NCI-H748 (cell line): ENCODE measurements around the gene RNF213.

Experiments used
- DNase-seq: peaks from one replicate; lab custom pipeline; 2025; ENCODE audit not compliant: unreplicated experiment; lab: John Stamatoyannopoulos, UW

The RNF213 gene

DNA sequence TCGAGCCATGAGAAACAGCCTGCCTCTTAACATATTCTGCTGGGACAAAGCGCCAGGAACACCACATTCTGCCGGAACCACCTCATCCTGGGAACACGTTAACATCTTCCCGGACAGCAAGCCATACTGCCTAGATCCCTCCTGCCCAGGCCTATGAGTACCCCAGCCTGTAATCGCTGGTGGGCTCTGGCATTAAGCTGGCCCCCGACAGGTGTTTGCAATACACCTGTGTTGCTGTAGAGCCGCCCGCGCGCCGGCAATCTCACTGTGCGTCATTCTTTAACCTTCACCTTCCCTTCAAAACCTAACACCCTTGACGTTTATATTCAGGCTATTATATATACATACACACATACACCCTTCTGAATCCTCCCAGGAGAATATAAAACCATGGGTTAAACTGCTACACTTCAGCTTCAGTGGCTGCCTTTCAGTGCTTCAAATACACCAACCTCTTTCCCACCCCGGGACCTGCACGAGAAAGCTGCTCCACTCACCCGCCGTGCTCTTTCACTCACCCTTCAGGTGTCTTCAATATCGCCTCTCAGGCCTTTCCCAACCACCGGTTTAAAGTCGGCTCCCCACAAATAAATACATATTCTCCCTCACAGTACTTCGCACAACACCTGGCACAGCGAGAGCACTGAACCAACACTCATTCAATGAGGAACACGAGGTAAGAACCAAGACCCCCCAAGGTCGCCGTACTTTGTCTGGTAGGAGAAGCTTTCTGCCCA is 153.3 kb downstream of the RNF213 start:
- DNase-seq = no peak

DNA sequence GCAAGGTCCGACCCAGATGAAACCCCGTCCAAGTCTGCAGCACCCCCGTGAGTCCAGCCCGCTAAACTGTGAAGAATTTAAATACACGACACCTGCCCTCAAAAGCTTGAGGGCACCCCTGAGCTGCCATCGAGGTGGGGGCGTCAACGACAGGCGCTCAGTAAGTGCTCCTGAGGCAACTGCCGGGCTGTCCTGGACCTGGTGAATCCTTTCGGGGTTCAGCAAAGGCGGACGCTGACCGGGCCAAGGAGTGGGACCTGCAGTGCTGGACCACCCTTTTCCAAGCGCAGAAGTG is 153.8 kb downstream of the RNF213 start:
- DNase-seq = no peak

DNA sequence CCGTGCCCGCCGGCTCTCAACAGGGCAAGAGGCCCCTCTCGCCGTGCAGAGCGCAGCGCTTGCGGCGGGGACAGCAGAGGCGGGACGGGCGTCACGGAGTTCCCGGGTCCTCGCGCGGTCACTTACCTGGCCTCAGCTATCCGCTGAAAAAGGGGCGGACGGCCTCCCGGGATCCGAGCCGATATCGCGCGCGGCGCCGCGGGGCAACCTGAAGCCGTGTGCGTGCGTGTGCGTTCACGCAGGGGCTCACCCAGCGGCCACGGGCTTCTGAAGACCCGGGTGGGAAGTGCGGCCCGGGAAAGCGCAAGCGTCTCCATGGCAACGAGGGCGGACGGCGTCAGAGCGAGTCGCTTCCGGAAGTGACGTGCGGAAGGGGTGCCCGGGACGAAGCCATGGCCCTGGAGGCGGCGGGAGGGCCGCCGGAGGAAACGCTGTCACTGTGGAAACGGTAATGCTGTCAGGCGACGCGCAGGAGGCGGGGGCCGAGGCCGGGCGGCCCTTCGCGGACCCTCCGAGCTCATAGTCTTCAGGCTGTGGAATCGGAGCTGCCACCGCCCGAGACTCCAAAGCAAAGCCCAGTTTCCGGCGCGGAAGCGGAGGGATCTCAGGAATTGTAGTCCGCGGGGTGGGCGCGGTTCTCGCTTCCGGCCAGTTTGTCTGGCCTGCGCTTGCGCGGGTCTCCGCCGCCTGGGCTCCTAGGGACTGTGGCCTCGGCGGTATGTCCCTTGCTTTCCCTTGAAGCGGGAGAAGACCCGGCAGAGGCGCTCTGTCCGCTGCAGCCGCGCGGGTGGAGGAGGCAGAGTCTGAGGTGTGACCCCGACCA is 154.4 kb downstream of the RNF213 start, which contains the start of gene ENDOV:
TSS of gene ENDOV (plus strand) at position 365 of the 823 bp plus-strand sequence. CDS start at position 393, 28 bp downstream.
- DNase-seq = peak; percentile 93

DNA sequence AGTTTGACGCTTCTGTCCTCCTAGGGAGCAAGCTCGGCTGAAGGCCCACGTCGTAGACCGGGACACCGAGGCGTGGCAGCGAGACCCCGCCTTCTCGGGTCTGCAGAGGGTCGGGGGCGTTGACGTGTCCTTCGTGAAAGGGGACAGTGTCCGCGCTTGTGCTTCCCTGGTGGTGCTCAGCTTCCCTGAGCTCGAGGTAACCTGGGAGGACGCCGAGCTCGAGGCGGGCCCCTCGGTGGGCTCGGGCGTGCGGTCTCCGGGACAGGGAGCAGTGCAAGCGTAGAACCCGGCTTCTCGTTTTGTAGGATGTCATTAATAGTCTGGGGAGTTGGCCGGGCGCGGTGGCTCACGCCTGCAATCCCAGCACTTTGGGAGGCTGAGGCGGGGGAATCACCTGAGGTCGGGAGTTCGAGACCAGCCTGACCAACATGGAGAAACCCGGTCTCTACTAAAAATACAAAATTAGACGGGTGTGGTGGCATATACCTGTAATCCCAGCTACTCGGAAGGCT is 155.0 kb downstream of the RNF213 start:
- no peak for DNase-seq

DNA sequence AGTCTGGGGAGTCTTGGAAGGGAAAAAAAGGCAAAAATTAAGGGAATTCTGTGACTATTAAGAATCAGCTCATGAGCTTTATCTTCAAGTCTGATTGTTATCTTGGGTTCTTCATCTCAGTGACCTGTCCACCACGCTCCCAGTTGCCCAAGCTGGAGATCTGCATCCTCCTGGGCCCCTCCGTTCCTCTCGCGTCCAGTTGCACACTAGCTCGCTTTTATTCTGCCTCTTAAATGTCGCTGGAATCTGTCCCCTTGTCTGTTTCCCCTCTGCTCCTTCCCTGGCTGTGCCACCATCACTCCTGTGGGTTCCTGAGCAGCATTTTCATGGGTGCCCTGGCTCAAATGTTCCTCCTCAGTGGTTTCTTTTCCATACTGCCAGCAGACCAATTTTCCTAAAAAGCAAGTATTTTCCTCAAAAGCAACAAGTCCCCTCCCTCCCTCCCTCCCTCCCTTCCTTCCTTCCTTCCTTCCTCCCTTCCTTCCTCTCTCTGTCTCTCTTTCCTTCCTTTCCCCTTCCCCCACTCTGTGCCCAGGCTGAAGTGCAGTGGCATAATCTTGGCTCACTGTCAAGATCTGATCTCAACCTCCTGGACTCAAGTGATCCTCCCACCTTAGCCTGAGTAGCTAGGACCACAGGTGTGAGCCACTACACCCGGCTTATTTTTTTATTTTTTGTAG is 155.7 kb downstream of the RNF213 start:
- no peak for DNase-seq

DNA sequence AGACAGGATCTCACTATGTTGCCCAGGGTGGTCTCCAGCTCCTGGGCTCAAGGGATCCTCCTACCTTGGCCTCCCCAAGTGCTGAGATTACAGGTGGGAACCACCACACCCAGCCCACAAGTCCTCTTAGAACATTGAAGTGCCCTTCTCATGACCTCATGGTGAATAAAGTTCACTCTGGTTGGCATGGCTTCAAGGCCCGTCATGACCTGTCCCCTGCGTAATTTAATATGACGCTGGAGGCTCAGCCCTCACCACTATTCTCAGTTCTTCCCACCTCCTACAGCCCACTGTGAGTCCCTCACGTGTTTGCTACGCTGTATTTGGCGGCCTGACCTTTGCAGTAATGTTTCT is 156.3 kb downstream of the RNF213 start:
- no peak for DNase-seq

DNA sequence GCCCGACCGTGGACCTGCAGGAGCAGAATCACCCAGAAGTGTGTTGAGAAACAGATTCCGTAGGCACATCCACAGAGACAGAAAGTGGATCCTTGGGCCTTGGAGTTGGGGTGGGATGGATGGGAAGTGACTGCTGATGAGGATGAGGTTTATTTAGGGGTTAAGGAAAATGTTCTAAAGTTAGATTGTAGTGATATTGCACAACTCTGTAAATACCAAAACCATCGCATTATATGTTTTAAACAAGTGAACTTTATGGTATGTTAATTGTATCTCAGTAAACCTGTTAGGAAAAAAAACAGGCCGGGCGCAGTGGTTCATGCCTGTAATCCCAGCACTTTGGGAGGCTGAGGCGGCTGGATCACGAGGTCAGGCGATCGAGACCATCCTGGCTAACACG is 157.9 kb downstream of the RNF213 start:
- no peak for DNase-seq

DNA sequence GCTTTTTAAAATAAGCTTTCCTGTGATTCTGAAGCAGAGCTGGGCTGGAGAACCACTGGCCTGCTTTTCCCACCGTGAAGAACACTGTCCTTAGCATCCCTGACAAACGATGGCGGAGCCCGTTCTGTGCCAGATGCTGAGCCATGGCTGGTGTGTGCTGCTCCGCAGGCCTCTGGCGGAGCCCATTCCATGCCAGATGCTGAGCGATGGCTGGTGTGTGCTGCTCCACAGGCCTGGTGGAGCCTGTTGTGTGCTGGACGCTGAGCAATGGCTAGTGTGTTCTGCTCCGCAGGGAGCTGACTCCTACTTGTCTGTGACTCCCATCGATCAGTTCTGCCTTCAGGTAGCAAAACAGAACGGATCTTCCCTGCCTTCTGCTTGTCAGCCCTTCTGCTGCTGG is 158.6 kb downstream of the RNF213 start:
- DNase-seq = no peak

DNA sequence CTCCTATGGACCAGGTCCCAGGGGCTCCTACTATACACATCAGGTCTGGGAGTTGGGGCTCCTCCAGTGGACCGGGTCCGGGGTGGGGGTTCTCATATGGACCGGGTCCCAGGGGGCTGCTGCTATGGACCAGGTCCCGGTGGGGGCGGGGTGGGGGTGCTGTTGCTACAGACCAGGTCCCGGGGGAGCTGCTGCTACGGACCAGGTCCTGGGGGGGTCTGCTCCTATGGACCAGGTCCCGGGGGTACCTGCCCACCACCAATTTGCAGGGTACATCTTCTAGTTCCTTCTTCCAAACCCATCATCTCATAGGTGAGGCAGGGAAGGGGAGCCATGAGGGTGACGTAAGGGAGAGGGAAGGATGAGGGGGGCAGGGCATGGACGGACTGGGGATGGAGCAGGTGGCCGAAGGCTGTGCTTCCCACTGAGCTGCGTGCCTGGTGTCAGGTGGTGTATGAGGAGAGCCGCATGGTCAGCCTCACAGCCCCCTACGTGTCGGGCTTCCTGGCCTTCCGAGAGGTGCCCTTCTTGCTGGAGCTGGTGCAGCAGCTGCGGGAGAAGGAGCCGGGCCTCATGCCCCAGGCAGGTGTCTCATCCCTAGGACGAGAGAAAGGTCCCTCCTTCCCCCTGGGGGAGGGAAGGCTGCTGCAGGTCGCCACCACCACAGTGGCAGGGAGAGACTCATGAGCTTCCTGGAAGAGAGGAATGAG is 160.9 kb downstream of the RNF213 start:
- DNase-seq = peak; percentile 48

DNA sequence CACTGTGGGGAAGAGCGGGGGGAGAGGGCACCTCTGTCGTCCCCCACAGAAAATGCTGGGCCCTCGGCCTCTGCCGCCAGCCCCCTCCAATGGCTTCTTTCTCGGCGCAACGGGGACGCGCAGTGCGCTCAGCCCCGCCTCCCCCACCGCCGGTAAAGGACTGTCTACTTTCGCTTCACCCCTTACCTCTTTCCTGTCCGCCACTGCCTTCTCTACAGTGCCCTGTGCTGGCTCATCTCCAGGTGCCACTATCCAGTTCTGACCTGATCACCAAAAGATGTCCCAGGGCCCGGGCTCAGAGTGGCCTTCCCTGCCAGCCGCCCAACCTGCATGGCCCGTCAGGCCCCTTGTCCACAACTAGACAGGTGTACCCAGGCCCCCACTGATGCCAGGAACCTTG is 161.6 kb downstream of the RNF213 start:
- DNase-seq = peak; percentile 29

DNA sequence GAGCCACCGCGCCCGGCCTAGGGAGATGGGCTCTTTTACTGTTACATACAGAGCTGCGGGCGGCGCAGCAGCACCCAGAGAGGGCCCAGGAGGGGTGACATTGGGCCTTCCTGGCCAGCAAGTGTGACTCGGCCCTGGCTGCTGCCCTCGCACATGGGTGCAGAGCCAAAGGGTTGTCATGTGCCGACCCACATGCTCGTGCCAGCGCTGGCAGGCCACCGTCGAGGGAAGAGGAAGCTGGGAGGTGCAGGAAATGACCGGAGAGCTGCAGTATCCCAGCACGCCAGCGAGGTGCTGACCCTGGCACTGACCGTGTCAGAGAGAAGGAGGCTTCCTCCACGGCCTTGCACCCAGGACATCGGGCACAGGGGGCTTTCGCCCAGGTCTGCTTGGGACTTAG is 162.3 kb downstream of the RNF213 start:
- DNase-seq = no peak

DNA sequence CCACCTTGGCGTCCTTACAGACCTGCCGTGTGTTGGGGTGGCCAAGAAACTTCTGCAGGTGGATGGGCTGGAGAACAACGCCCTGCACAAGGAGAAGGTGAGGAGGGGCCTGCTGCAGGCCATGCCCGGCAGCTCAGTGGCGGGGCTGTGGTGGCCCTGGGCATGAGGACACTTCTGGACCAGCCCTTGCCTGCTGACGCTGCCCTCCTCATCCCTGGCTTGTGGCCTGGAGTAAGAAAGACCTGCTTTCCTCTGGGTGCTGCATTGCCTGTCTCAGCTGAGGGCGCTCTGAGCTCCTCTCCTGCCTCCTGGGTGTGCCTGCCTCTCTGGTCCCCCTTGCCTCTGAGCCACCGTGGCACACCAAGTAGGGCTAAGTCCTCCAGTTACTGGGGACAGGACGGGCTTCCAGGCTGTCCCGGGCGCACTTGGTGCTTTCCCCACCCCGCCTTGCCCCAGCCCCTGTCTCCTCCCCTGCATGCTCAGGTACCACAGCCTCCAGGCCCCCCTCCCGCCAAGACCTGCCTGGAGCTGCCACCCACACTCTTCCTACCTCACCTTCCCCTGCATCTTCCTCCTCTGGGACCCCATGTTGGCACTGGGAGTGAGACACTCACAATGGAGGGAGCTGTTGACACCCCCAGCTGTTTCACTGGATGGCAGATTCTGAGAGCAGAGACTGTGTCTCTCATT is 163.0 kb downstream of the RNF213 start:
- no peak for DNase-seq

DNA sequence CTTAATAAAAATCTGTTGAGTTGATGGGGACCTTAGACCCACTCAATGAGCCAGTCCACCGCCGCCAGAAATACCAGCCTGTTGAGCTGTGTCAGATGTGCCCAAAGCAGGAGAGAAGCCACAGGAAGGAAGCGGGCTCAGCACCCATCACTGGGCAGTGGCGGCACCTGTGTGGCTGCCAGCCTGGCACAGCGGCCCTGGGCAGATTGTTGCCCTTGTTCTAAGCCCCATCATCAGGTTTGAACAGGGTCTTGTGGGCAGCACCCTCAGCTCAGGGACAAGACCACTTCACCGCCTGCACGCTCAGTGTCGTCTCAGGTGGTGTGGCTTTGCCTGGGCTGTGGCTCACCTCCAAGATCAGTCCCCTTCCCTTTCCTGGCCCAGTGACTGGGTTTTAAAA is 163.6 kb downstream of the RNF213 start:
- no peak for DNase-seq

DNA sequence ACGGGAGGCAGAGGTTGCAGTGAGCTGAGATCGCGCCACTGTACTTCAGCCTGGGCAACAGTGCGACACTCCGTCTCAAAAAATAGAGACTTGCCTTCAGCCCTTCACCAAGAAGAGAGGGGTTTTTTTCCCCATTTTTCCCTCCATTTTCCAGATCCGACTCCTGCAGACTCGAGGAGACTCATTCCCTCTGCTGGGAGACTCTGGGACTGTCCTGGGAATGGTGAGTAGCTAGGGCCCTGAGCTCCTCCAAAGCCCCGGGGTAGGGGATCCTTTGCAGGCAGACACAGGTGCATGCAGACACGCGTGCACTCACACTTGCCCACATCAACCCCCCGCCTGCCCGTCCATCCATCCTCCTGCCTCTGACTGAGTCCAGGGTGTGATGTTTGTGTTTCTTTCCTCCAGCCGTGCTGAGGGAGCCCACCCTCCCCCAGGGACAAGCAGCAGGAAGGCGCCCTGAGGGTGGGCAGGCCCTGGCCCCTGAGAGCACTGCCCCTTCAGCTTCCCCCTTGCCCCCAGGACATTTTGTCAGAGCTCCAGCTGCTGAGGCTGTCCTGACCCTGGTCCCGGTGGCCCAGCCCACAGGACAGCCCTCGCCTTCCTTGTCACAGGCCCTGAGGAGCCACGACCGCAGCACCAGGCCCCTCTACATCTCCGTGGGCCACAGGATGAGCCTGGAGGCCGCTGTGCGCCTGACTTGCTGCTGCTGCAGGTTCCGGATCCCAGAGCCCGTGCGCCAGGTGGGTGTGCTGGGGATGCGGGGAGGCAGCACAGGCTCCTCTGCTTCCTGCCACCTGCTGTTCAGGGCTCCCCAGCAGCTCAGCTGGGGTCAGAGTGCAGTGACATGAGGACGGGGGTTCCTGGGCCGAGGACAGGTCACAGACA is 164.5 kb downstream of the RNF213 start:
- no peak for DNase-seq

DNA sequence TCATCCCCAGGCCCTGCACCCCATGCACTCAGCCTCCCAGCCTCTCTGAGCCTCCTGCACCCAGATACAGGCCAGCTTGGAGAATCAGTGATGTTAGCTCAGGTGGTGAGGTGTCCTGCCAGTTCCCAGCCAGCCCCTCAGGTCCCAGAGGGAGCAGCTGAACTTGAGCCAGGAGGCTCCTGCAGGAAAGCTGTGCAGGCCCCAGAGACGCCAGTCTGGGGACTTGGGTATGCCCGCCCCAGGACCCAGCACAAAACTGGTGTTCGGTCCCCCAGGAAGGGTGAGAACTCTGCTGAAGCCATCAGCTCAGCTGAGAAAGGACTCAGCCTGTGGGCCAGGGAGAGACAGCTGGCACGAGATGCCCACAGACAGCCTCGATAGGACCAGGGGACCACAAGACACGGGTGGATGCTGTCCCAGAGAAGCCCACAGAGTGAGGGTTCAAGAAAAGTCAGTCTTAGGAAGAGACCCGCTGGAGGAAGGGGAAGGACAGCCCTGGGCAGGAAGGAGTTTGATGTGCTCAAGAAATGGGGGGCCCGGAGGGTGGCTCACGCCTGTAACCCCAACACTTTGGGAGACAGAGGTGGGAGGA is 165.3 kb downstream of the RNF213 start:
- no peak for DNase-seq

DNA sequence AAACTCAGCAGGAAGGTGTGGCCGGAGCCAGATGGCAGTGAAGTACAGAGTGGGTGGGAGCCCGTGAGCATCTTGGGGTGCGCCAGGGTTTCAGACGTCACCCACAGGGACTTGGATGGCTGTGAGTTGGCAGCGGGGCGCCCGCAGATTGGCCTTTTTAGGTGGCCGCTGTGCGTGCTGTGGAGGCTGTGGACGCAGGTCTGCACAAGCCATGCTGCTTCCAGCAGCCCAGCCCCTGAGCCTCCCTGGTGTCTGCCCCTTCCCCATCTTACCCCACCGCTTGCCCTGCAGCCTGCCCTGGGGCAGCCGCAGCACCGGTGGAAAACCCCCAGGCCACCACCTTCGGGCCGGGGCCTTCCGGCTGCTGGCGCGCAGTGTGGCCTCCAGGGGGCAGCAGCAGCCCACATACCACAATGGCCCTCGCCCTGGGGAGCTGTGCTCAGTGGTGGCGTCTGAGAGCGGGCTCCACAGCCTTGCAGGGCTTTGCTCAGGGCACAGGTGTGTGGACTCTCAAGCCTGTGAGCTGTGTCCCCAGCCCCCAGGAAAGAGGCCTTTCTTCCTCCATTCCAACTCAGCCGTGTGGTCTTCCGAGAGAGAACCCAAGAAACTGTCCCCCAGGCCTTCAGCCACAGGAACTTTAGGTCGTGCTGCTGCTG is 166.1 kb downstream of the RNF213 start:
- DNase-seq = peak; percentile 64

DNA sequence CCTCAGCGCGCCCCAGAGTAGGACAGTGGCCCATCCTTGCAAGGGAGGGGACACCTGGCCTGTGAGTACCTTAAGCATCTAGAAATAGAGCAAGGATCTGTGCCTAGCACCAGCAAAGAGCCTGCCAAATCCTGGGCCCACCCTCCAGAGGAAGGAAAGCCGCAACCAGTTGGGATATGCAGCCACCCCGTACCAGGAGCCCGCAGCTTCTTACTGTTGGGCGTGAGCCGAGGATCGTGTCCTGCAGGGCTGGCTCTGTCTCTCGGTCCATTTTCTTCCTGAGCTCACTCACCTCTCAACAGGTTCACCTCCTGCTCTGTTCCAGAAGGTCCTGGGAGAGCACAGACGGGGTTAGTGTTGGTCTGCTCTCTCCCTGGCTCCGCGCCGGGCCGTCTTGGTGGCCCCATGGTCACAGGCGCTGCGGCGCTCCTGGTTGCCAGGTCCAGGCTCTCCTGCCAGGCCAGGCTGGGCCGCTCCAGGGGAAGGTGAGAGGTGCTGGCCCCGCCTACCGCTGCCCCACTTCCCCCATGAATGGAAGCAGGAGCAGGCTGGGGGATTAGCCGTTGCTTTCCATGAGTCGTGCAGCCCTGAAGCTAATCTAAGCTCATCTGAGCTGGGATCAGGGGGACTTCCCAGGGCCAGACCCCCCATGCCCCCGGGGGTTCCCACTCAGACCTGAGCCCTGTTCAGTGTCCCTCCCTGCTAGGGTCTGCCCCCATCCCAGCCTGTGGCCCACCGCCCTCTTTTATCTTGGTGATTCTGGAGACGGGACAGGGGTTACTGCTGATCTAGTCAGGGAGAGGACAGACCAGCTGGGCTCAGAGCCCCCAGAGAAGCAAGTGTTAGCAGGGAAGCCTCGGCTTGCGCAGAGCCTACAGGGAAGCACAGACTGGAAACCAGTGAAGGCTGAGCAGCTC is 167.0 kb downstream of the RNF213 start:
- DNase-seq = no peak

DNA sequence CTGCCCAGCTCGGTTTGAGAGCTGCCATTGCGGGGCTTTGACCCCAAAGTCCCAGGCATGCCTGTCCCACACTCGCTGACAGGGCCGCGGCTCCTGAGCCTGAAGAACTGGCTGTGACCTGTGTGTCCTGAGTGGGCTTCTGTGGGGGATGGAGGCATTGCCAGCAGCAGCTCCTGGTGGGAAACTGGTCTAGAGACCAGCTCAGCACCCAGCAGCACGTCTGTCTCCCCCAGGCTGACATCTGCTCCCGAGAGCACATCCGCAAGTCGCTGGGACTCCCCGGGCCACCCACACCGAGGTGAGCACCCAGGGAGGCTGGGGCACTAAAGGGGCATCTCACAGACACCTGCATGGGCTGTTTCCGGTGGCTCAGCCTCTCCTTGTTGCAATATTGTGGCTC is 167.7 kb downstream of the RNF213 start:
- DNase-seq = no peak
